NK-92 (cell line): ENCODE results near the gene SH2B2.

Experiments
- DNase-seq: peaks from one replicate; lab custom pipeline; 2025; ENCODE audit not compliant: unreplicated experiment; lab: John Stamatoyannopoulos, UW

Gene SH2B2

GRCh38 chr7:102266541-102266940 lies 20.1 kb upstream of the SH2B2 start:
- DNase-seq = no peak

GRCh38 chr7:102268635-102269034 lies 18.0 kb upstream of the SH2B2 start:
- no peak for DNase-seq

- DNase-seq = no peak
These were observed 16.3 kb upstream of the SH2B2 start for GRCh38 chr7:102270178-102270887.

DNA sequence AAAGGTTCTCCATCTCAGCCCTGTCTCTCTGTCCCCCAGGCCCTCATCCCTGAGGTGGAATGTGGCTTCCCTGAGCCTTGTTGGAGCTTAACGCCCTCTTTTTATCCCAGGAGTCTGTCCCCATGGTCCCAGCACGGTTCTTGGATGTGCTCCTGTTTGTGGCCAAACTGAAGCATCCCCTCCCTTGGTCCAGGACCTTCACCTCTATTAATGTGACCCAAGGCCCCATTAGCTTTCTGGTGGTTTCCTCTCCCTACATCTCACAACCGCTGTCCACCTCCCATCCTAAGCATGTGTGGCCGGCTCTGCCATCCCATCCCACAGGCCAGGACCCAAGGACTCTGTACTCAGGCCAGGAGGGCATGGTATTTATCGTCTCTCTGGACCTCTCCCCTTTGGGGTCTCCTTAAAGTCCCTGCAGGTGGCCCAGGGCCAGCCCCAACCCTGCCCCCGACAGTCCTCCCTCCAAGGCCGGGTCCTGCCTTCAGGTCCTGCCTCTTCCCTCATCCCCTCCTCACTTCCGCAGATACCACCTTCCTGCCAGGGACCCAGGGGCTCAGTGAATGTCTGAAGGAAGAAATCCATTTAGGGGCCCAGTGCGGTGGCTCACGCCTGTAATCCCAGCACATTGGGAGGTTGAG lies 15.4 kb upstream of the SH2B2 start:
- no peak for DNase-seq

DNA sequence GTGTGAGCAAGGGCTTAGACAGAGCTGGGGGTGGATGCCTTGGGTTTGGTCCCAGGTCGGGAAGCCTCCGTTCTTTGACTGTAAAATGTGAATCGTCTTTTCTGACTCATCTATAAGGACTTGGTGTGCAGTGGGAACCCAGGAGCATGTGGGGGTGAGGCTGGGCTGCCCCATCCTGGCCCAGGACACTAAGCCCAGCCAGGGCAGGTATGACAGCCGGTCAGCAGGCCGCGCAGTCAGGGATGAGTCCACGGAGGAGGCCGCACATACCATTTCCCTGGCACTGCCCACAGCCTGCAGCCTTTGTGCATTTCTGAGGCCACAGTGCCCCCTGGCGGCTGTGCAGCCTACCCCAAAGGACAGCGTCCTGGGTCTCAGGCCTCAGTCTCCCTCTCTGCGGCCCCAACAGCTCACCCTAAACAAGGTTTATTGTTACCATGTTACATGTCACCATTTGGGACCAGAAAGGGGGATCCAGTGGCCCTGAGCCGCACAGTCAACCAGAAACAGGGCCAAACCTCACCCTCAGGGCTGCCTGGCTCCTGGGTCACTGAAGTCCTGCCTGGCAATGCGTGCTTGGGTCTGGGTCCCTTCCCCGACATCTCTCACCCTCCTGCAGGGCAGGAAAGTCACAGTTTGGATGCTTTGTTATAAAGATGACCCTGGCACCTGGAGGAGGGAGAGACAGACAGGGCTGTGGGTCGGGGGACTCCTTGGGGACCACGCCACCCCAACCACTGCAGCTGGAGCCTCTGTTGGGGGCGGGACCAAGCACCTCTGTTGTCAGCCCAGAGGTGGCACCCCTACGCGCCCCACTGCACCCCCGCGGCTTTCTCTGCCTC lies 14.4 kb upstream of the SH2B2 start:
- DNase-seq = no peak

GRCh38 chr7:102272917-102273748 lies 13.5 kb upstream of the SH2B2 start:
- no peak for DNase-seq

DNA sequence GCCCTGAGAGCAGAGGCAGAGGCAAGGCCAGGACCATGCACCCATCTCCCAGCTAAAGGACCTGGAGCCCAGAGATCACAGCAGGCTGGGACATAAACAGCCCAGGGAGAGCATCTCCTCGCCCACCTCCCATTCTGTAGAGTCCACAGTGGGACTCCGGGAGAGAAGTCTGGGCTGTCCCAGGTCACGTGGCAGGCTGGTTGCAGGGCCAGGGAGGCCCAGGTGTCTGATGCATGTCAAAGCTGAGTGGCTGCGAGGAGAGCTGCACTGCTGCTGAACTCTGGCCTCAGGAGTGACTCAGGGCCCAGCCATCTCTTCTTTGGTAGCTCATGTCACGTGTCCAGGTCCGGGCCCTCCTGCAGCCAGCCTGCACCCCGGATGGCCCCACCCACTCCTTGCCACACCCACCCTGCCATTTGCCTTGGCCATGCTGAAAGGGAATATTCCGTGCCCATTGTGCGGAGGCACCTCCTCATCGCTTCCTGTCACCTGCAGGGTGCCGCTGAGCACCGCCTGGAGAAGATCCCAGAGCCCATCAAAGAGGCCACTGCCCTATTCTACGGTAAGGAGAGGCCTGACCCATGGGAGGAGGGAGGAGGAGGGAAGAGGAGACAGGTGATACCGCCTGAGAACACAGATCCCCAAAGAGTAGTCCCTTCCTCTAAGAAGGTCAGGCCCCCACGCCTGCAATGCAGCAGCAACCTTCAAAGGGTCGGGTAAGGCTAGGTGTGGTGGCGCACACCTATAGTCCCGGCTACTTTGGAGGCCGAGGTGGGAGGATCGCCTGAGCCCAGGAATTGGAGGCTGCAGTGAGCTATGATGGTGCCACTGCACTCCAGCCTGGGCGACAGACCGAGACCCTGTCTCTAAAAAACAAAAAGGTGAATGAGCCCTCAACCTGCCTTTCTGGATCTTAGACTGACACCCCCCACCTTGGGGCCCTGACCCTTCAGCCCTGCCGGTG lies 12.6 kb upstream of the SH2B2 start:
- DNase-seq = no peak

GRCh38 chr7:102275123-102275703 lies 11.5 kb upstream of the SH2B2 start:
- no peak for DNase-seq

DNA sequence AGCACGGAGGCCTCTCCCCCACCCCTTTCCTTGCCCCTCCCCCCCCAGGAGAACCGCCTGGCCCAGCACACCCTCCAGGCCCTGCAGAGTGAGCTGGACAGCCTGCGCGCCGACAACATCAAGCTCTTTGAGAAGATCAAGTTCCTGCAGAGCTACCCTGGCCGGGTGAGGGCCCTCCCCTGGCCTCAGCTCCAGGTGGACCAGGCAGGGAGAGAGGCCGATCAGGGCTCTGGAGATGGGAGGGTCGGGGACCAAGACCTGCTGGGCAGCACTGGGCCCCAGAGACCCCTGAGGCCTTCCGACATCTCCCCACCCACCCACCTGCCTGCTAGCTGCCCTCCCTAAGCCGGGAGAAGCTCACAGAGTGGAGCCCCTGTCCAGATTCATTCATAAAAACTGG lies 8.8 kb upstream of the SH2B2 start:
- no peak for DNase-seq

DNA sequence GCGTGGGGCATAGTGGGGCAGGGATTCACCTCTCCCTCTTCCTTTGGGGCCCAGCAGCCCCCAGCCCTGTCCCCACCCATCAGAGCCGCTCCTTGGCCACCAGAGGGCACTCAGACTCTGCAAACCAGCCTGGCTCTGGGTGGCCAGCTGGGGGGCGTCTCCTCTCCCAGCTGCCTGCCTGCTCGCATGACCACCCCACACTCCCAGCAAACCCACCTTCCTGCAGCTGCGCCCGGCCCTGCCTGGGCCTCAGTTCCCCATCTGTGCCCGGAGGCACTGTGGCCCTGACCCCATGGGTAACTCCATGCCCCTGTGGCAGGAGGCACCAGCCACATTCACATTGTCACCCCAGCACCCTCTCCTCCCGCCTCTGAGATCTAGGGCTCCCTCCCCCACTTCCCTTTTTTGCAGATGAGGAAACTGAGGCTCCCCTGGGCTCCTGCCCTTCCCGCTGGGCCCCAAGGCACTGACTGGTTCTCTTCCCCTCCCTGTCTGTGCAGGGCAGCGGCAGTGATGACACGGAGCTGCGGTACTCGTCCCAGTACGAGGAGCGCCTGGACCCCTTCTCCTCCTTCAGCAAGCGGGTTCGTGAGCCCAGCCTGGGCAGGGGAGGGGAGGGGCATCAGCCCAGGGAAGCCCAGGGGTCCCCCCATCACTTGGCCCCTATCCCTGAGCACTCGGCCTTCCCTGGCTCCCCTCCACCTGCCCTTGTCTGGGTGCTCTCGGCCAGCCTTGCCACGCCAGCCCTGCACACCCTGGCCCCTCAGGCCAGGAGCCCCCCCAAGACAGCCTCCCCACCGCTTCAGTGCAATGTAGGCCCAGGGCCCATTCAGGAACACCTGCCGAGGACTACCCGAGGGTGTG lies 6.9 kb upstream of the SH2B2 start:
- DNase-seq = no peak

DNA sequence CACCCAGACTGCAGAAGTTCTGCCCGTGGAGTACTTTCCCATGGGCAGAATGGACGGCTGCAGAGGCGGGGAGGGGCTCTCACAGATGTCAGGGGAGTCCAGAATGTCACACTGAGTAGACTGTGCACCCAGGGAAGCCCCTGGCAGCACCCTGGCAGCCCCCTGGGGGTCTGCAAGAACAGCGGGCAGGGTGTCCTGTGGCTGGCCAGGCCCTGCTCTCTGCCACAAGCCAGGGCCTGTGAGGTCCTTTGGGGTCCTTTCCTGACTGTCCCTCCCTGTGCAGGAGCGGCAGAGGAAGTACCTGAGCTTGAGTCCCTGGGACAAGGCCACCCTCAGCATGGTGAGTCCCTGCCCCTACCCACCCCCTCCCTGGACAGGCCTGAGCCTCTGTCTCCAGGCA lies 6.1 kb upstream of the SH2B2 start:
- no peak for DNase-seq

DNA sequence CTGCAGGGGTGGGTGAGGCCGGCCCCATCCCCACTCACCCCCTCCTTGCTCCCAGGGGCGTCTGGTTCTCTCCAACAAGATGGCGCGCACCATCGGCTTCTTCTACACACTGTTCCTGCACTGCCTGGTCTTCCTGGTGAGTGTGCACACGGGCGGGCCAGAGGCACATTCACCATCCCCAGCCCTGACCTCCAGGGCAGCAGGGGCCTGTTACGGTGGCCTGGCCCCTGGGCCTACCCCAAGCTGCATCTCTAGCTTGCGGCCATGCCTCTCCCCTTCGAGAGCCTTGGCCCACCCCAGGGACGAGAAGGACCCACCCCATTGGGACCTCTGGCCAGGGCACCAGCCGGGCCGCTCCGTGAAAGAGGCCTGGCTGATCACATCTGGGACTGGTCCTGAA lies 4.9 kb upstream of the SH2B2 start:
- DNase-seq = no peak

DNA sequence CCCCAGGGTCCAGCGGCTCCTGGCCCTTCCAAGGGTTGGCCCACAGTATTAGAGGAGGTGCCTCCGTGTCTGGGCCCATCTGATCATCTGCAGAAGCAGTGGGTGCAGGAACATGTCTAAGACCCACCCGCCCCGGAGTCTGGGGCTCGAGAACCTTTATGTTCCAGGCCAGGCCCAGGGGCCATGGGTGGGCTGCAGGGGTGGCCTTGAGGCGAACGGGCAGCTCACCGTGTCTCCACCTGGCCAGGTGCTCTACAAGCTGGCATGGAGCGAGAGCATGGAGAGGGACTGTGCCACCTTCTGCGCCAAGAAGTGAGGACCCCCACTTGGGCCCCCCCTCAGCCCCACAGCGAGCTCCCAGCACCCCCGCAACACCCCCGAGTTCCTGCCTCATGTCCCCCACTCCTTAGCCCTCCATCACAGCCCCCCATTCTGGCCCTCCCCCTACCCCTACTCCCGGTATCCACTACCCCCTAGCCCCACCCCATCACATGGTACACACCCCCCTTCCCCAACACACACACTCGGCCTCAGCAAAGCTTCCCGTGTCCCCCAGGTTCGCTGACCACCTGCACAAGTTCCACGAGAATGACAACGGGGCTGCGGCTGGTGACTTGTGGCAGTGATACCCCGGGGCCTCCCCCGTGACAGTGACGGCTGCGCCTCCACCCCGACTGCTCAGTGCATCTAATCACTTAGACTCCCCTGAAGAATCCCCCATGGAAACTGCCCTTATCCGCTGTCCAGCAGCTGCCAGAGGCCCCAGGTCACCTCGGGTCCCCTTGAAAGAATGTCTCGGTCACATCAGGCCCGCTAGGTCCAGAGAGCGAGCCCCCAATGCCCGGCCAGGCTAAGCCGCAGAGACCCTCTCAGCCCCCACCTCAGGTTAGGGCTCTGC lies 4.0 kb upstream of the SH2B2 start:
- no peak for DNase-seq

- no peak for DNase-seq
These were observed 3.0 kb upstream of the SH2B2 start for GRCh38 chr7:102283477-102284189.

DNA sequence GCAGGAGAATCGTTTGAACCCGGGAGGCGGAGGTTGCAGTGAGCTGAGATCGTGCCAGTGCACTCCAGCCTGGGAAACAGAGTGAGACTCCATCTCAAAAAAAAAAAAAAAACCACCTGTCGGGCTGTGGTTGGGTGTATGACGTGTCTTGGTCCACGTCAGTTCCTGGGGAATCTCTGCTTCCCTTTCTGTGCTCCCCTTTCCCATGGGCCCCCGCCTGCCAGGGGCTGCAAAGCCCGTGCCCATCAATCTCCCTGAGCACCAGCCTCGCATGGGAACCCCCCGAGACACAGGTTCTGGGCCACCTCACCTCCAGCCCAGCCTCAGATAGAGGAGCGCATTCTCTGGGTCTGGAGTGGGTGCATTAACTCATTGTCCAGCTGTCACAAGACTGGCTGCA lies 2.3 kb upstream of the SH2B2 start:
- no peak for DNase-seq

- no peak for DNase-seq
These were observed 1.7 kb upstream of the SH2B2 start for GRCh38 chr7:102284891-102285539.
